Measurements from ENCODE around the gene MMADHC. TPM values are rescaled to one million over a fixed set of nuclear protein-coding genes. Genes with fewer than 3 reads are reported as not detected.

Gene MMADHC
- total RNA-seq, 1 donor: 135 TPM

DNA sequence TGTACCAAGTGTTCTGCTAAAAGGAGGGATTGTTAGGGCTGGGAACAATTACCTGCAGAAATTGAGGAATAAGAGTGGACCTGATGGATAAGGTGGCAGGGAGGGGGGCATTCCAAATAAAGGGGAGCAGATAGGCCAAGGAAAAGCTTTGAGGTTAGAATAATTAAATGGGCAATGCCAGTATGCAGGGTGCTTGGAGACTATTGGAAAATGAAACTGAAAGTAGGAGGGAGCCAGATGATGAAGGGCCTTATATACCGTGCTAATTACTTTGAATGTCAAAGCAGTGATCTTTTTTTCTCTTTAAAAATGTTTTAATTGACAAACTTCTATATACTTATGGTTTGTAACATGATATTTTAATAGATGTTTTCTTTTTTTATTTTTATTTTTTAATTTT lies 42.9 kb downstream of the MMADHC start:
- H3K4me3 ChIP-seq (ENCODE audit: low read length): no peak overlapping the region
- H3K4me1 ChIP-seq (ENCODE audit: insufficient read depth, low read length): no peaks in the 10 kb centered on the region
- H3K27me3 ChIP-seq (ENCODE audit: insufficient read depth, low read length): no peaks in the 10 kb centered on the region
- no peaks in the 10 kb centered on the region for H3K9me3 ChIP-seq (ENCODE audit: low read depth, low read length)

DNA sequence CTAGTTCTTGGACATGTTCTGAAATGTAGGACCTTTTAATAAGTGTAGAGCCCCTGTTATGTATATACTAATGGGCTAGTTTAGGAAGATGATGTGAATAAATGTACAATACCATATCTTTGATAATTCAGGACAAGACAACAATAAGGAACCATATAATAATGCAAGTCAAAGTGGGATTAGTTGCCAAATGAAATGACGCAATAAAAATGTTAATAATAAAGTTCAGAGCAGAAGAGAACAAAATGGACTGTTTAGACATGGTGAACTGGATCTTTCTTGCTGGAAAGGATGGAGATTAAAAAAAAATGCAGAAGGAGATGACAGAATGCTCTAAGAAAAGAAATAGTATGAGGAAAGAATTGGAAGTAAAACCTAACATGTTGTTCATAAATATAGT lies 43.7 kb downstream of the MMADHC start:
- Histone ChIP-seq H3K4me1 (ENCODE audit: insufficient read depth, low read length) (no peaks in the 10 kb centered on the region), H3K9me3 (ENCODE audit: low read depth, low read length) (no peaks in the 10 kb centered on the region)

DNA sequence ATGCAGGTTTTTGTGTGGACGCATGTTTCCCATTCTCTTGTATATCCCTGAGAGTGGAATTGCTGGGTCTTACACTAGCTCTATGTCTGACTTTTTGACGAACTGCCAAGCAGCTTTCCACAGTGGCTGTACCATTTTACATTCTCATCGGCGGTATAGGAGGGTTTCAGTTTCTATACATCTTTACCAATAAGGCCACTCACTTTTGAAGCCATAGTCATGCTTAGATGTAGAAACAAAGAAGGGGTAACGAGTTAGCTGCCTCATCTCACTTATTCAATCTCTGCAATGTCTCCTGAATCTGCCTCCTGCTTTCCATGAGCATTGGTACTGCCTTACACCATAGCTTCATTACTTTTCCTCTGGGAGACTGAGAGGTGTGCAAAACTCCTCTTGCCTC lies 47.4 kb downstream of the MMADHC start:
- H3K4me3 ChIP-seq (ENCODE audit: low read length): no peak overlapping the region
- no peaks in the 10 kb centered on the region for H3K9me3 ChIP-seq (ENCODE audit: low read depth, low read length)
- no peaks in the 10 kb centered on the region for H3K4me1 ChIP-seq (ENCODE audit: insufficient read depth, low read length)
- no peaks in the 10 kb centered on the region for H3K27me3 ChIP-seq (ENCODE audit: insufficient read depth, low read length)

More for the DNA sequence above, 43.7 kb downstream of the MMADHC start:
- H3K4me3 ChIP-seq (ENCODE audit: low read length): no peak overlapping the region
- H3K27me3 ChIP-seq (ENCODE audit: insufficient read depth, low read length): no peaks in the 10 kb centered on the region

DNA sequence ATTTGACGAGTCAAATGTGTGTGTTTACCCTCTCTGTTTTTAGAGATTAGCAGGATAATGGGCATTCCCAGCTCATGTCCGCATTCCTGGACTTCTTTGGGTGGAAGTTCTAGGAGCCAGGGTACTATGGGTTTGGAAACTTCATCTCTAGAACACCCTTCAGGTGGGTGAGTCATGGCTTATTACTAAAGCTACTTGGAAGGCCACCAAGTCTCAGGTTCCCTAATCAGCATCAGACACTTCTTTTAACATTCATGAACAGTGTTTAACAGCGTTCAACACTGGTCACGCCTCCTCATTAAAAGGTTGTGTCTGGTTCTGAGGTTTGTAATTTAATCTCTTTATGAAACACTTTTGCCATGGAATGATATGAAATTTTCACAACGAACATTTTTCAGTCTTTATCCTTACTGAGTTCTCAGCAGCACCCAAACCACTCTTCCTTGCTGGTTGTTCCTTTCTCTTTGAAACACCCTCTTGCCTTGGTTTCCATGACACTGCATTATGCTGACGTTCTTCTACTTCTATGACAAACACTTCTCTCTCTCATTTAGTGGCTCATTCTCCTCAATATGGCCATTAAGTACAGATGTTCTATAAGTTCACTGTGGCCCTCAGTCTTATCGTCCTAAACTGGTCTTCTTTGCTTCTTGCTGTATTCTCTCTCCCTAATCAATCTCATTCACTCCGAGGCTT lies 49.3 kb downstream of the MMADHC start:
- Histone ChIP-seq H3K4me1 (ENCODE audit: insufficient read depth, low read length) (no peaks in the 10 kb centered on the region), H3K9me3 (ENCODE audit: low read depth, low read length) (no peaks in the 10 kb centered on the region), H3K4me3 (ENCODE audit: low read length) (no peak overlapping the region), H3K27me3 (ENCODE audit: insufficient read depth, low read length) (no peaks in the 10 kb centered on the region)

DNA sequence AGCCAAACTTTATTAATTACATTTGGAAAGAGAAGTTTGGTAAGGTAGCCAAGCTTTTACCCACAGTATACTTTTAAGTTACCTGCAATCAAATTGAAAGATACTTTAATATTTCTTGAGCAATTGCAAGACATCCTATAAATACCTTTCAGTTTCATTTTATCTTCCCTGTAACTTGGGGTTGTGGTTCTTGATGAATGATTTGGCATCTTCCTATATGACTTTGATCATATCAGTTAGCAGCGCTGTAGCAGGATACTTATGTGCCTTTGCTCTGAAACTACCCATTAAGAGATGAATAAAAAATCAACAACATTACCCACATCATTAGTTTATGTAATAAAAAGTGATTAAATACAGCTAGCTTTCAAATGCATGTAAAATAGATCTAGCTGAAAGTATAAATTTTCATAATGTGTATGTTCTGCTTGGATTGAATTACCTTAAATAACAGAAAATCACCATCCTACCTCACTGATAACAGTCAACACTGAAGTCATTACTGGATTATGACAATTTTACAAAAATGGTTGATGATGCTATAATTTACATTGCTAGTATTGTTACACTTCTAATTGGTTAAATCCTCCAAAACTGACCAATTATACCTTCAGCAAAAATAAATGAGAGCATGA lies 50.4 kb downstream of the MMADHC start:
- Histone ChIP-seq H3K4me3 (ENCODE audit: low read length) (no peak overlapping the region), H3K9me3 (ENCODE audit: low read depth, low read length) (no peaks in the 10 kb centered on the region), H3K4me1 (ENCODE audit: insufficient read depth, low read length) (no peaks in the 10 kb centered on the region), H3K27me3 (ENCODE audit: insufficient read depth, low read length) (no peaks in the 10 kb centered on the region)

- Histone ChIP-seq H3K4me1 (ENCODE audit: insufficient read depth, low read length) (no peaks in the 10 kb centered on the region), H3K4me3 (ENCODE audit: low read length) (no peak overlapping the region), H3K27me3 (ENCODE audit: insufficient read depth, low read length) (no peaks in the 10 kb centered on the region), H3K9me3 (ENCODE audit: low read depth, low read length) (no peaks in the 10 kb centered on the region)
These were observed 50.9 kb downstream of the MMADHC start for GRCh38 chr2:149536649-149537048.

GRCh38 chr2:149534674-149535073 lies 52.9 kb downstream of the MMADHC start:
- H3K27me3 ChIP-seq (ENCODE audit: insufficient read depth, low read length): no peaks in the 10 kb centered on the region
- H3K9me3 ChIP-seq (ENCODE audit: low read depth, low read length): no peaks in the 10 kb centered on the region
- H3K4me3 ChIP-seq (ENCODE audit: low read length): no peak overlapping the region
- H3K4me1 ChIP-seq (ENCODE audit: insufficient read depth, low read length): no peaks in the 10 kb centered on the region

- no peak overlapping the region for H3K4me3 ChIP-seq (ENCODE audit: low read length)
These were observed 58.6 kb downstream of the MMADHC start for GRCh38 chr2:149528983-149529382.

GRCh38 chr2:149527998-149528755 lies 59.4 kb downstream of the MMADHC start:
- H3K9me3 ChIP-seq (ENCODE audit: low read depth, low read length): no peaks in the 10 kb centered on the region
- H3K4me3 ChIP-seq (ENCODE audit: low read length): no peak overlapping the region
- no peaks in the 10 kb centered on the region for H3K4me1 ChIP-seq (ENCODE audit: insufficient read depth, low read length)
- no peaks in the 10 kb centered on the region for H3K27me3 ChIP-seq (ENCODE audit: insufficient read depth, low read length)

More at GRCh38 chr2:149528983-149529382, 58.6 kb downstream of the MMADHC start:
- H3K4me1 ChIP-seq (ENCODE audit: insufficient read depth, low read length): no peaks in the 10 kb centered on the region
- H3K9me3 ChIP-seq (ENCODE audit: low read depth, low read length): no peaks in the 10 kb centered on the region
- H3K27me3 ChIP-seq (ENCODE audit: insufficient read depth, low read length): no peaks in the 10 kb centered on the region

- H3K9me3 ChIP-seq (ENCODE audit: low read depth, low read length): no peaks in the 10 kb centered on the region
- H3K4me1 ChIP-seq (ENCODE audit: insufficient read depth, low read length): no peaks in the 10 kb centered on the region
- H3K27me3 ChIP-seq (ENCODE audit: insufficient read depth, low read length): no peaks in the 10 kb centered on the region
- no peak overlapping the region for H3K4me3 ChIP-seq (ENCODE audit: low read length)
These were observed 60.9 kb downstream of the MMADHC start for GRCh38 chr2:149526689-149527088.

GRCh38 chr2:149525323-149525722 lies 62.3 kb downstream of the MMADHC start:
- H3K4me1 ChIP-seq (ENCODE audit: insufficient read depth, low read length): no peaks in the 10 kb centered on the region
- no peak overlapping the region for H3K4me3 ChIP-seq (ENCODE audit: low read length)
- H3K27me3 ChIP-seq (ENCODE audit: insufficient read depth, low read length): no peaks in the 10 kb centered on the region
- H3K9me3 ChIP-seq (ENCODE audit: low read depth, low read length): no peaks in the 10 kb centered on the region

All from mononuclear cell (primary cell).